Progenitor cell of endocrine pancreas (in vitro differentiated cells): Measurements from ENCODE around the gene PNMA8C. TPM values are rescaled to one million over a fixed set of nuclear protein-coding genes. Genes with fewer than 3 reads are reported as not detected.
"Not testable (repeated sequence)": the region's sequence is repeated elsewhere in the genome, so short reads cannot be mapped to it uniquely, and the experiment has no call there.

ENCODE experiments used
- DNase-seq: peaks from one replicate; pipeline ENCODE4 v3.0.0; 2021; ENCODE audit warnings: low spot score; ENCODE audit not compliant: unreplicated experiment
- H3K27ac Mint-ChIP-seq: 2 replicates; pipeline ENCODE4 v1.8.0; 2021; ENCODE audit warnings: mild to moderate bottlenecking, moderate library complexity, mixed read lengths
- H3K27me3 Mint-ChIP-seq: 2 replicates; pipeline ENCODE4 v1.8.0; 2021; ENCODE audit warnings: mixed read lengths
- H3K36me3 Mint-ChIP-seq: 2 replicates; pipeline ENCODE4 v1.8.0; 2022; ENCODE audit warnings: mixed read lengths; ENCODE audit not compliant: insufficient read depth
- H3K4me1 Mint-ChIP-seq: 2 replicates; pipeline ENCODE4 v1.8.0; 2021; ENCODE audit warnings: low read depth, mixed read lengths
- H3K4me3 Mint-ChIP-seq: 2 replicates; pipeline ENCODE4 v1.8.0; 2021; ENCODE audit warnings: low read depth, mild to moderate bottlenecking, moderate library complexity, mixed read lengths
- H3K9me3 Mint-ChIP-seq: 2 replicates; pipeline ENCODE4 v1.8.0; 2021; ENCODE audit warnings: low read depth, mixed read lengths
- CTCF ChIP-seq: fragments of 200-600 bp; sonication (generic); IDR thresholded peaks from one replicate; pipeline ENCODE4 v1.5.0; 2021; ENCODE audit warnings: antibody characterized with exemption, mild to moderate bottlenecking; ENCODE audit not compliant: unreplicated experiment
- total RNA-seq: library from RNA; stranded (reverse); gene quantifications from 2 replicates; pipeline ENCODE4 v1.2.1, GENCODE V29; 2021

PNMA8C gene
- total RNA-seq, 1 donor from 2014 or later, result 0.19 TPM

DNA sequence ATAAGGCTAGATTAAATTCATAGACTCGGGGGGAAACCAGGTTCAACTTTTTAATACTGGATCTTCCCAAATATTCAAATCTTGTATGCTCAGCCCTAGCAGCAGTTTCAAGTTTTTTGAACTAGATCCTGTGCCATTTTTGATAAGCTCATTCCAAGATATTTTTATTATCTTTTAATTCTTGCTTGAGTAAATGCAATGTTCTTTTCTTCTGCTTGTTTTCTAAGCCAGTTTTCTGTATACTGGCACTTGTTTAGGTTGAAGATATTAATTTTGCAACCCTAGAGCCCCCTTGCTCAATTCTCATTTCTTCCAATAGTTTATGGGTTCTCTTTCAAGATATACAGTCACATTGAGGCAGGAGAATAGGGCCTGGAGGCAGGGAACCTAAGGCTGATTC lies 13.1 kb upstream of the PNMA8C start:
- no peak for TF ChIP-seq CTCF
- no peak for DNase-seq

GRCh38 chr19:46435689-46436088 lies 7.0 kb upstream of the PNMA8C start:
- peaks cover 16% of the 10 kb centered on the region for H3K27me3 Mint-ChIP-seq
- H3K9me3 Mint-ChIP-seq, H3K36me3 Mint-ChIP-seq, H3K27ac Mint-ChIP-seq, H3K4me1 Mint-ChIP-seq, DNase-seq, H3K4me3 Mint-ChIP-seq: not testable (repeated sequence)

More for the DNA sequence above, 13.1 kb upstream of the PNMA8C start:
- no peak overlapping the region for H3K27ac Mint-ChIP-seq
- no peaks in the 10 kb centered on the region for H3K9me3 Mint-ChIP-seq
- H3K4me1 Mint-ChIP-seq, result no peaks in the 10 kb centered on the region
- no peak overlapping the region for H3K4me3 Mint-ChIP-seq
- no peaks in the 10 kb centered on the region for H3K27me3 Mint-ChIP-seq
- no peaks in the 10 kb centered on the region for H3K36me3 Mint-ChIP-seq

DNA sequence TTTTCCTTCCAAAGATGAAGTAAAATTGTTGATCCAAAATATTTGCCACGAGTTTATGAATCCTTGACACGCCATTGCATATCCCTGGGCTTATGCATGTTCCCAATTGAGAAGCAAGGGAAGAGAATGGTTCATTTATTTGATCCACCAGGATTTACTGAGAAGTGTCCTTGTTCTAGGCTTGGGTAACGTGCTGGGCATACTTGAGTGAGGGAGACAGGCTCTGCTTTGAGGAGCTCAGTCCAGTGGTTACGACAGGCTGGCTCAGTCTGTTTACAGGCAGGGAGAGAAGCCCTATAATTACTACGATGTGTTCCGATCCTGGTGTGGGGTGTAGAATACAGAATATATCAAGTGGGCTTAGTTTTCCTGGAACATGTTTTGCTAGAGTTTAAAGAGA lies 6.3 kb upstream of the PNMA8C start:
- DNase-seq, result no peak
- Mint-ChIP-seq H3K4me3 (no peak overlapping the region), H3K27me3 (peaks cover 21% of the 10 kb centered on the region)

DNA sequence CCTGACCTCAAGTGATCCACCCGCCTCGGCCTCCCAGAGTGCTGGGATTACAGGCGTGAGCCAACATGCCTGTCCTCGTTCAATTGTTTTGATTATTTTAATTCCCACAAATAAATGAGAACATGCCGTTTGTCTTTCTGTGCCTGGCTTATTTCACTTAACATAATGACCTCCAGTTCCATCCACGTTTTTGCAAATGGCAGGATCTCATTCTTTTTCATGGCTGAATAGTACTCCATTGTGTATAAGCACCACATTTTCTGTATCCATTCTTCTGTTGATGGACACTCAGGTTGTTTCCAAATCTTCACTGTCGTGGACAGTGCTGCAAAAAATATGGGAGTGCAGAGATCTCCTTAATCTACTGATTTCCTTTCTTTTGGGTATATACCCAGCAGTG lies 4.7 kb upstream of the PNMA8C start:
- H3K36me3 Mint-ChIP-seq, H3K4me1 Mint-ChIP-seq, DNase-seq, H3K9me3 Mint-ChIP-seq, H3K27ac Mint-ChIP-seq, H3K4me3 Mint-ChIP-seq: not testable (repeated sequence)
- peaks cover 34% of the 10 kb centered on the region for H3K27me3 Mint-ChIP-seq

More for the DNA sequence above, 6.3 kb upstream of the PNMA8C start:
- Mint-ChIP-seq H3K36me3 (no peaks in the 10 kb centered on the region), H3K9me3 (no peaks in the 10 kb centered on the region), H3K4me1 (no peaks in the 10 kb centered on the region), H3K27ac (no peak overlapping the region)
- no peak for TF ChIP-seq CTCF

GRCh38 chr19:46431824-46432223 lies 3.1 kb upstream of the PNMA8C start:
- peaks cover 1% of the 10 kb centered on the region for H3K4me1 Mint-ChIP-seq
- no peak for DNase-seq
- no peaks in the 10 kb centered on the region for H3K36me3 Mint-ChIP-seq
- H3K4me3 Mint-ChIP-seq, result no peak overlapping the region
- H3K27me3 Mint-ChIP-seq, result peaks cover 43% of the 10 kb centered on the region
- TF ChIP-seq CTCF, result peak; percentile 28
- H3K9me3 Mint-ChIP-seq, result no peaks in the 10 kb centered on the region
- H3K27ac Mint-ChIP-seq, result no peak overlapping the region

DNA sequence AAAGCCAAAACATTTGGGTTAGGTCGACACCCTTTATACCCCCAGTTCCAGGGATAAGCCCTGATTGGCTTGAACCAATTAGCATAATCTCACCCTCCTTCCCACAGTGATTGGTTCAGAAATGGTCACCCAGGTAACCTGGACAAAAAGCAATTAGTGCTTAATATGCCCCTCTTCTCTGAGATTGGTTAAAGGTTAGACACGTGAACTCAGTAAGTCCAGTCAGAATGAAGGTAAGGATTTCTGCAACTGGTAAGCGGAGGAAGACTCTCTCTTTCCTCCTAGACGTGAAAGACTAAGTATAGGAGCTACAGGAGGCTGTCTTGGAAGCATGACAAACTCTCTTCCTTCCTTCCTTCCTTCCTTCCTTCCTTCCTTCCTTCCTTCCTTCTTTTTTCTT lies 1.3 kb upstream of the PNMA8C start:
- Mint-ChIP-seq H3K27me3 (peaks cover 39% of the 10 kb centered on the region), H3K27ac (no peak overlapping the region), H3K9me3 (no peaks in the 10 kb centered on the region), H3K36me3 (no peaks in the 10 kb centered on the region), H3K4me3 (no peak overlapping the region), H3K4me1 (peaks cover 7% of the 10 kb centered on the region)
- DNase-seq, result no peak
- no peak for TF ChIP-seq CTCF
